Endothelial cell (in vitro differentiated cells): ENCODE measurements around the gene CLPTM1. TPM values are rescaled to one million over a fixed set of nuclear protein-coding genes. Genes with fewer than 3 reads are reported as not detected.

ENCODE experiments used
- DNase-seq: peaks from one replicate; pipeline ENCODE4 v3.0.0; 2021; ENCODE audit warnings: low spot score
- H3K27ac Mint-ChIP-seq: one replicate; pipeline ENCODE4 v1.8.0; 2021; ENCODE audit warnings: mixed read lengths, inconsistent platforms; ENCODE audit not compliant: unreplicated experiment
- H3K27me3 Mint-ChIP-seq: one replicate; pipeline ENCODE4 v1.8.0; 2021; ENCODE audit warnings: mild to moderate bottlenecking, moderate library complexity, mixed read lengths, inconsistent platforms; ENCODE audit not compliant: unreplicated experiment
- H3K36me3 Mint-ChIP-seq: one replicate; pipeline ENCODE4 v1.8.0; 2021; ENCODE audit warnings: mild to moderate bottlenecking, low read depth, mixed read lengths, inconsistent platforms; ENCODE audit not compliant: unreplicated experiment
- H3K4me1 Mint-ChIP-seq: one replicate; pipeline ENCODE4 v1.8.0; 2021; ENCODE audit warnings: mild to moderate bottlenecking, mixed read lengths, inconsistent platforms; ENCODE audit not compliant: unreplicated experiment
- H3K4me3 Mint-ChIP-seq: one replicate; pipeline ENCODE4 v1.8.0; 2021; ENCODE audit warnings: mild to moderate bottlenecking, mixed read lengths, inconsistent platforms; ENCODE audit not compliant: unreplicated experiment
- H3K9me3 Mint-ChIP-seq: one replicate; pipeline ENCODE4 v1.8.0; 2021; ENCODE audit warnings: mixed read lengths, inconsistent platforms; ENCODE audit not compliant: unreplicated experiment
- total RNA-seq: library from RNA; stranded (reverse); fragmentation: NEBNext Ultra II Directional; extraction: Animal tissue kit (Norgen Biotek cat#: 25700); gene quantifications from one replicate; pipeline ENCODE4 v1.2.1, GENCODE V29; 2021; ENCODE audit not compliant: unreplicated experiment
- TF ChIP-seq, protein P1 (sequence below): fragments of 200-600 bp; sonication (generic); IDR thresholded peaks from one replicate; pipeline ENCODE4 v1.5.0; 2021; ENCODE audit warnings: antibody characterized with exemption; ENCODE audit not compliant: unreplicated experiment

The CLPTM1 gene
- total RNA-seq, 1 donor from 2014 or later: 144 TPM

DNA sequence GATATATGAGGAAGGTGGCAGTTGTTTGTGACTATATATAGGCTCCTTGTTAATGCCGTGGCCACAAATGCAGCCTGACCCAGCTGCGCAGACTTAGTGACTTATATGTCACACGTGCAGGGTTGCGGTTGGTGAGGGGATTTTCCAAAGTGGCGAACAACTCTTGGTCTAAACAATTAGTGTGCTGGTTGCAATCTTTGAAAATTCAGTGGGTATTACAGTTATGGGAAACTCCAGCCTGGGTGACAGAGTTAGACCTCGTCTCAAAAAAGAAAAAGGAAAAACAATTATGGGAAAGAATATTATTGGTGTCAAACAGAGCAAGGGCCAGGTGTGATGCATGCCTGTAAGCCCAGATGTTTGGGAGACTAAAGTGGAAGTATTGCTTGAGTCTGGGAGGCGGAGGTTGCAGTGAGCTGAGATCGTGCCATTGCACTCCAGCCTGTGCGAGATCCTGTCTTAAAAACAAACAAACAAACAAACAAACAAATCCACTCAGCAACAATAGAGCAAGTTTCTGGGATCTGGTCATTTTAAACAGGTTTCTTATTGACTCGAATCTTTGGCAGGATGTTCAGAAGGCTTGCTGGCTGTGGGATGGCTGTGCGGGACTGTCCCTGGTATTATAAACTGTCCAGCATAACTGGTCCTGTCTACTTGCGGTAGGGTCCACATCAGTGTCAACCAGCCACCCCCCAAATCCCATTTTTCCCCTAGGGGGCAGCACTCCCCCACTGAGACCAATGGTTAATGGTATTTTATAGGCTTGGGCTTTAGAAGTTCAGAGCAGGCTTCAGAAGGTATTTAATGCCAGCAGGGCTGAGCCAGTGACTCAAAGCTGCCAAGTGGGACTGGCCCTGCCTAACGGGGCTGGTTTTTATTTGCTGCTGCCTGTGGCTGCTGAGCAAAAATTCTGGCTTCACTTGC is 61.5 kb downstream of the CLPTM1 start:
- H3K27me3 Mint-ChIP-seq: no peaks in the 10 kb centered on the region
- TF ChIP-seq, protein P1, sequence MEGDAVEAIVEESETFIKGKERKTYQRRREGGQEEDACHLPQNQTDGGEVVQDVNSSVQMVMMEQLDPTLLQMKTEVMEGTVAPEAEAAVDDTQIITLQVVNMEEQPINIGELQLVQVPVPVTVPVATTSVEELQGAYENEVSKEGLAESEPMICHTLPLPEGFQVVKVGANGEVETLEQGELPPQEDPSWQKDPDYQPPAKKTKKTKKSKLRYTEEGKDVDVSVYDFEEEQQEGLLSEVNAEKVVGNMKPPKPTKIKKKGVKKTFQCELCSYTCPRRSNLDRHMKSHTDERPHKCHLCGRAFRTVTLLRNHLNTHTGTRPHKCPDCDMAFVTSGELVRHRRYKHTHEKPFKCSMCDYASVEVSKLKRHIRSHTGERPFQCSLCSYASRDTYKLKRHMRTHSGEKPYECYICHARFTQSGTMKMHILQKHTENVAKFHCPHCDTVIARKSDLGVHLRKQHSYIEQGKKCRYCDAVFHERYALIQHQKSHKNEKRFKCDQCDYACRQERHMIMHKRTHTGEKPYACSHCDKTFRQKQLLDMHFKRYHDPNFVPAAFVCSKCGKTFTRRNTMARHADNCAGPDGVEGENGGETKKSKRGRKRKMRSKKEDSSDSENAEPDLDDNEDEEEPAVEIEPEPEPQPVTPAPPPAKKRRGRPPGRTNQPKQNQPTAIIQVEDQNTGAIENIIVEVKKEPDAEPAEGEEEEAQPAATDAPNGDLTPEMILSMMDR: peak; percentile 71
- H3K36me3 Mint-ChIP-seq: peaks cover 3% of the 10 kb centered on the region
- H3K27ac Mint-ChIP-seq: no peak overlapping the region
- peak; percentile 80 for DNase-seq
- H3K4me1 Mint-ChIP-seq: no peaks in the 10 kb centered on the region
- H3K4me3 Mint-ChIP-seq: no peak overlapping the region
- no peaks in the 10 kb centered on the region for H3K9me3 Mint-ChIP-seq

DNA sequence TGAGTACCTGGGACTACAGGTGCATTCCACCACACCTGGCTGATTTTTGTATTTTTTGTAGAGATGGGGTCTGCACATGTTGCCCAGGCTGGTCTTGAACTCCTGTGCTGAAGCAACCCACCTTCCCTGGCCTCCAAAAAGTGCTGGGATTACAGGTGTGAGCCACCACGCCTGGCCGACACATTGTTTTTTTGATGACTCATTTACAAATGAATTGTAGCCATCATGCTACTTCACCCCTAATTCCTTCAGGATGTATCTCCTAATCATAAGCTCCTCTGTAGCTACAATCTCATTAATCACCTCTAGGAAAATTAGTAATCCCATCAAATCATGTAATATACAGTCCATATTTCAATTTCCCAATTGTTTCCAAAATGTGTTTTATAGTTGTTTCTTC is 64.0 kb downstream of the CLPTM1 start:
- no peaks in the 10 kb centered on the region for H3K9me3 Mint-ChIP-seq
- no peak overlapping the region for H3K27ac Mint-ChIP-seq
- peaks cover 2% of the 10 kb centered on the region for H3K27me3 Mint-ChIP-seq
- H3K4me1 Mint-ChIP-seq: no peaks in the 10 kb centered on the region
- no peak overlapping the region for H3K4me3 Mint-ChIP-seq
- H3K36me3 Mint-ChIP-seq: peaks cover 3% of the 10 kb centered on the region
- DNase-seq: no peak
- TF ChIP-seq, protein P1: no peak

DNA sequence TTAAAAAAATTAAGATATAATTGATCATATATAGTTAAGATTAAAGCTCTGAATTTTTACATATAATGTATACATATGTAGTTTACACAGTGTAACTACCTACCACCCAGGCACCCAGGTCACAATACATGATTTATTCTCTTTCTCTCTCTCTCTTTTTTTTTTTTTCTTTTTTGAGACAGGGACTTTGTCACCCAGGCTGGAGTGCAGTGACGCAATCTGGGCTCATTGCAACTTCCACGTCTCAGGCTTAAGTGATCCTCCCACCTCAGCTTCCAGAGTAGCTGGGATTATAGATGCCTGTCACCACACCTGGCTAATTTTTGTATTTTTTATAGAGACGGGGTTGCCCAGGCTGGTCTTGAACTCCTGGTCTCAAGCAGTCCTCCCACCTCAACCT is 64.9 kb downstream of the CLPTM1 start:
- no peak overlapping the region for H3K27ac Mint-ChIP-seq
- TF ChIP-seq, protein P1: no peak
- no peak for DNase-seq
- H3K9me3 Mint-ChIP-seq: no peaks in the 10 kb centered on the region
- H3K27me3 Mint-ChIP-seq: peaks cover 2% of the 10 kb centered on the region
- H3K4me3 Mint-ChIP-seq: no peak overlapping the region
- peaks cover 3% of the 10 kb centered on the region for H3K36me3 Mint-ChIP-seq
- no peaks in the 10 kb centered on the region for H3K4me1 Mint-ChIP-seq

DNA sequence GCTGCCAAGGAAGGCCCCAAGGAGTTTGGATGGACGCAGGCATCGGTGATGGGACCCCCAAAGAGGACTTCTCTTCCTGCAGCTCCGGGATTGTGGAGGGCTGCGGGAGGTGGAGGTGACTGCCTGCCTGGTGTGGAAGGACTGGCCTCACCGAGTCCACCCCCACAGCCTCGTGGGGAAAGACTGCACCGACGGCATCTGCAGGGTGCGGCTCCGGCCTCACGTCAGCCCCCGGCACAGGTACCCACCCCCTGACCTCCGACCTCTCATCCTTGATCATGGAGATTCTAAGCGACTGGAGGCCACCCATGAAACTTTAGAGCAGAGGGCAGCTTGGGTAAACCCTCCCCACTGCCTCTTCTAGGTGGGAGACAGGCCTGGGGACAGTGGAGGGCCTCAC is 66.8 kb downstream of the CLPTM1 start:
- Mint-ChIP-seq H3K4me3 (no peak overlapping the region), H3K36me3 (peaks cover 3% of the 10 kb centered on the region), H3K27me3 (peaks cover 2% of the 10 kb centered on the region), H3K27ac (no peak overlapping the region), H3K9me3 (no peaks in the 10 kb centered on the region), H3K4me1 (no peaks in the 10 kb centered on the region)
- DNase-seq: no peak
- TF ChIP-seq, protein P1: no peak

DNA sequence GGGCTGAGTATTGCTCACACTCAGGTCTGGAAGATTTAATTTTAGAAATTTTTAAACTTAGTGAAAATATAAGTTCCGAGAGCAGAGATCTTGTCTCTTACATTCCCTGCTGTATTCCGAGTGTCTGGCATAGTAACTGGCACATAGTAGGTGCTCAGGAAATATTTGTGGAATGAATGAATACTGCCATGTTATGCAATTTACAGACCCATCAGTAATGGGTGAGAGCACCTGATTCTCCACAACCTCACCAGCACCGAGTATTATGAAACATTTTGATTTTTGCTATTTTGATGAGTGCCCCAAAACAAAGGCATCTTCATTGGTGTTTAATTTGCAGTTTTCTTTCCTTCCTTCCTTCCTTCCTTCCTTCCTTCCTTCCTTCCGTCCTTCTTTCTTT is 67.9 kb downstream of the CLPTM1 start:
- Mint-ChIP-seq H3K9me3 (no peaks in the 10 kb centered on the region), H3K4me1 (no peaks in the 10 kb centered on the region), H3K36me3 (peaks cover 6% of the 10 kb centered on the region), H3K27me3 (peaks cover 2% of the 10 kb centered on the region), H3K27ac (no peak overlapping the region), H3K4me3 (peak overlapping the region; percentile 25)
- DNase-seq: no peak
- TF ChIP-seq, protein P1: no peak
